ENCODE data around the gene TRIM14. TPM values are rescaled to one million over a fixed set of nuclear protein-coding genes. Genes with fewer than 3 reads are reported as not detected.

Gene TRIM14
- total and polyA plus RNA-seq, 2 of the 13 experiments (the other 11 are each of a cell fraction or from before 2014, with no cell fraction given): 9.2 to 13.0 TPM

GRCh38 chr9:98056269-98057137, 62.5 kb downstream of the TRIM14 start, which contains the start of gene NANS (continued):
- TF ChIP-seq ZNF672 (CRISPR knock-in tag; IDR thresholded peaks at IDR 0.05): no peak
- TF ChIP-seq CC2D1A (CRISPR knock-in tag; IDR thresholded peaks at IDR 0.05): no peak
- TF ChIP-seq LRRFIP1 (CRISPR knock-in tag; conservative IDR thresholded peaks at IDR 0.05): 0 out of 2 replicates have a peak, but pooled peaks have one; percentile 34
- no peak; the same call in 1 of the 2 replicates for TF ChIP-seq NCOA2 (CRISPR knock-in tag; IDR thresholded peaks at IDR 0.05)
- peak; percentile 71; the same call in 1 of the 2 replicates for TF ChIP-seq ZNF879 (CRISPR knock-in tag; IDR thresholded peaks at IDR 0.05)
- TF ChIP-seq MLXIP (CRISPR knock-in tag; IDR thresholded peaks at IDR 0.05; ENCODE audit: borderline replicate concordance): no peak
- no peak; the same call in 1 of the 2 replicates for TF ChIP-seq DZIP1 (CRISPR knock-in tag; IDR thresholded peaks at IDR 0.05)
- peak; percentile 25 for TF ChIP-seq TSC22D2 (CRISPR knock-in tag; IDR thresholded peaks at IDR 0.05; ENCODE audit: borderline replicate concordance)
- no peak for TF ChIP-seq NR1H2 (CRISPR knock-in tag; IDR thresholded peaks at IDR 0.05; ENCODE audit: borderline replicate concordance, low read depth)
- peak; percentile 74 for TF ChIP-seq GATA4 (IDR thresholded peaks at IDR 0.05; ENCODE audit: borderline replicate concordance, low read depth)
- TF ChIP-seq SKIL (CRISPR knock-in tag; IDR thresholded peaks at IDR 0.05; ENCODE audit: borderline replicate concordance): no peak
- TF ChIP-seq ZFP36L1 (CRISPR knock-in tag; IDR thresholded peaks at IDR 0.05): 0 out of 2 replicates have a peak, but pooled peaks have one; percentile 77
- TF ChIP-seq HOMEZ (CRISPR knock-in tag; IDR thresholded peaks at IDR 0.05; ENCODE audit: low read depth): 0 out of 2 replicates have a peak, but pooled peaks have one; percentile 11
- TF ChIP-seq MXI1 (IDR thresholded peaks at IDR 0.05; ENCODE audit: borderline replicate concordance, low read depth, low read length): peak; percentile 80; the same call in 1 of the 3 replicates
- TF ChIP-seq MBD4 (IDR thresholded peaks at IDR 0.05; ENCODE audit: borderline replicate concordance, low read length): no peak
- peak; percentile 69 for TF ChIP-seq ARNTL (CRISPR knock-in tag; IDR thresholded peaks at IDR 0.05)

Data from HepG2 (cell line).